PC-3 (cell line): ENCODE data around the gene ABLIM3.

Experiments
- CTCF ChIP-seq: fragments of 300-600 bp; sonication (generic); conservative IDR thresholded peaks from 2 replicates; pipeline ENCODE4 v1.5.1; 2017; ENCODE audit warnings: antibody characterized with exemption, low read depth, mild to moderate bottlenecking, low read length
- EZH2 ChIP-seq: fragments of 300-600 bp; sonication (generic); IDR thresholded peaks from one replicate; pipeline ENCODE4 v1.6.1; 2017; ENCODE audit warnings: antibody characterized with exemption, mild to moderate bottlenecking, low read length; ENCODE audit not compliant: unreplicated experiment

DNA sequence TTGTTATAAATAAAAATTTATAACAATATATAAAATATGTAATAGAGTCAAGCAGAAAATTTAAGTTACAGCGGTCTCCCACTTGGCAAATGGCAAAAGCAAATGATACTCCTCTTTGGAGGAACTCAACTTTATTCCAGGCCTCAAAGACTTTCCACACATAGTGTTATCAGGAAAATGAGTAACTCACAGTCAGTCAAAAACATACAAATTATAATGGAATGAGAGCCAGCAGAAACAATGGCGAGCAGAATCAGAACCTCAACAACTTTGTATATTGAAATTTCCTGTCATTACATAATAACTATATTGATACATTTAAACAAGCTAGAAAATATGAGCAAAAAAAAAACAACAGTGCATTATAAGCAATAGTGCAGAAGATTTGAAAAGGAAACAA lies 45.2 kb downstream of the ABLIM3 start:
- no peak for TF ChIP-seq CTCF
- TF ChIP-seq EZH2: no peak
